ENCODE data around the gene KRT71.

The KRT71 gene

DNA sequence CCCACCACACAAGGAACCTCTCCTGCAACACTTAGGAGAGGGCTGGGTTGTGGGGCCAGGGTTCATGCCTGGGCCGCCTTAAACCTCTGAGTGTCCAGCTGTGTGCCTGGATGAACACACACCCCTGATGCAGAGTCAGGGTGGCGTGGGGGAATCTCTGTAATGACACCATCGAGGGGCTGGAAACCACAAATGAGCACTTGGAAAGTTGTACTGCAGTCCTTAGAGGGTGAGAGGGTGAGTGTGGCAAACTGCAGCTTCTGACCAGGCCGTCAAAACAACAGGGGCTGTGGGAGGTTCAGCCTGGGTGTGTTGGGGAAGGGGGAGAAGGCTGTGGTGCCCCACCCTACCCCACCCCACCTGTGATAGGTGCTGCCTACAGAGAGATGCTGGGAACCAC is 20.3 kb downstream of the KRT71 start:
- H3K4me2 ChIP-seq, result no peak overlapping the region
- no peak overlapping the region for H3K4me3 ChIP-seq (IDR thresholded peaks at IDR 0.05; ENCODE audit: insufficient read depth, low read depth, low read length)
- H3K9ac ChIP-seq, result no peak overlapping the region
- no peak overlapping the region for H3K27ac ChIP-seq
- H3K27me3 ChIP-seq (ENCODE audit: insufficient read depth, low read depth), result peaks cover 13% of the 10 kb centered on the region
- H2AFZ ChIP-seq (ENCODE audit: low read depth), result no peak overlapping the region
- no peaks in the 10 kb centered on the region for H4K20me1 ChIP-seq (ENCODE audit: insufficient read depth)
- no peaks in the 10 kb centered on the region for H3K36me3 ChIP-seq (ENCODE audit: insufficient read depth)
- no peaks in the 10 kb centered on the region for H3K79me2 ChIP-seq (ENCODE audit: insufficient read depth, low read depth)
- TF ChIP-seq, protein P1, sequence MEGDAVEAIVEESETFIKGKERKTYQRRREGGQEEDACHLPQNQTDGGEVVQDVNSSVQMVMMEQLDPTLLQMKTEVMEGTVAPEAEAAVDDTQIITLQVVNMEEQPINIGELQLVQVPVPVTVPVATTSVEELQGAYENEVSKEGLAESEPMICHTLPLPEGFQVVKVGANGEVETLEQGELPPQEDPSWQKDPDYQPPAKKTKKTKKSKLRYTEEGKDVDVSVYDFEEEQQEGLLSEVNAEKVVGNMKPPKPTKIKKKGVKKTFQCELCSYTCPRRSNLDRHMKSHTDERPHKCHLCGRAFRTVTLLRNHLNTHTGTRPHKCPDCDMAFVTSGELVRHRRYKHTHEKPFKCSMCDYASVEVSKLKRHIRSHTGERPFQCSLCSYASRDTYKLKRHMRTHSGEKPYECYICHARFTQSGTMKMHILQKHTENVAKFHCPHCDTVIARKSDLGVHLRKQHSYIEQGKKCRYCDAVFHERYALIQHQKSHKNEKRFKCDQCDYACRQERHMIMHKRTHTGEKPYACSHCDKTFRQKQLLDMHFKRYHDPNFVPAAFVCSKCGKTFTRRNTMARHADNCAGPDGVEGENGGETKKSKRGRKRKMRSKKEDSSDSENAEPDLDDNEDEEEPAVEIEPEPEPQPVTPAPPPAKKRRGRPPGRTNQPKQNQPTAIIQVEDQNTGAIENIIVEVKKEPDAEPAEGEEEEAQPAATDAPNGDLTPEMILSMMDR (conservative IDR thresholded peaks at IDR 0.05; ENCODE audit: low read depth, low read length), result no peak
- H3K4me1 ChIP-seq (ENCODE audit: low read depth, poor library complexity, severe bottlenecking), result no peaks in the 10 kb centered on the region

DNA sequence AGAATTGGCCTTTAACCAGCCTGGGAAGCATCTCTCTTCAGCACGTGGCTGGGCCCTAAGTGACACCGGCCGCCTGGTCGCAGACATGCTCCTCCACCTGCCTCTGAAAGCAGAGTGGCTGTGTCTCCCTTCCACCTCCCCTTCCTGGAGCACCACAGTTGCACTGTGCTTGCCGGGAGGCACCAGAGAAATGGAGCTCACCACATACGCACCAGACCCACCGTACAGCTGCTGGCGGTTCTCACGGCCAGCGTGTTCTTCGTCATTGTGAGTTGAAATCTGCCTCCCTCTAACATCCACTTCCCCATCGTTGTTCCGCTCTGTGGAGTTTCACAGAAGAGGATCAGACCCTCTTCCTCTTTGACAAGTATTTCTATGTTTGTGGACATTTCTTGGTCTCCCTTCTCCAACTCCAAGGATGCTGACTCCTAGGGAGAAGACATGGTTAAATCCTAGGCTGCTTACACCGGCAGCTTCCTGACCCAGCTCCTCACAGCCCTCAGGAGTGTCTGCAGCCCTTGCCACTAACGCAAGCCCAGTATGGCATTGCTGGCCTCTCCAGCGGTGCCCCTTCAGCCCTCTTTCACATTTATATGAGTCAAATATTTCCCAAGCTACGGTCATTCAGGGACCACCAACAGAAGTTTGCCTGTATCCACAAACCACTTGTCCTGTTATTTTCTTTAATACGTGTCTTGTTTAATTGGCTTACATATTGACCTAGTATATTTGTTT is 21.2 kb downstream of the KRT71 start:
- no peak overlapping the region for H3K4me3 ChIP-seq (IDR thresholded peaks at IDR 0.05; ENCODE audit: insufficient read depth, low read depth, low read length)
- H4K20me1 ChIP-seq (ENCODE audit: insufficient read depth), result no peaks in the 10 kb centered on the region
- peaks cover 13% of the 10 kb centered on the region for H3K27me3 ChIP-seq (ENCODE audit: insufficient read depth, low read depth)
- H3K36me3 ChIP-seq (ENCODE audit: insufficient read depth), result no peaks in the 10 kb centered on the region
- TF ChIP-seq, protein P1 (conservative IDR thresholded peaks at IDR 0.05; ENCODE audit: low read depth, low read length), result no peak
- H3K27ac ChIP-seq, result no peak overlapping the region
- H3K4me1 ChIP-seq (ENCODE audit: low read depth, poor library complexity, severe bottlenecking), result no peaks in the 10 kb centered on the region
- H2AFZ ChIP-seq (ENCODE audit: low read depth), result no peak overlapping the region
- H3K9ac ChIP-seq, result no peak overlapping the region
- no peaks in the 10 kb centered on the region for H3K79me2 ChIP-seq (ENCODE audit: insufficient read depth, low read depth)
- no peak overlapping the region for H3K4me2 ChIP-seq

DNA sequence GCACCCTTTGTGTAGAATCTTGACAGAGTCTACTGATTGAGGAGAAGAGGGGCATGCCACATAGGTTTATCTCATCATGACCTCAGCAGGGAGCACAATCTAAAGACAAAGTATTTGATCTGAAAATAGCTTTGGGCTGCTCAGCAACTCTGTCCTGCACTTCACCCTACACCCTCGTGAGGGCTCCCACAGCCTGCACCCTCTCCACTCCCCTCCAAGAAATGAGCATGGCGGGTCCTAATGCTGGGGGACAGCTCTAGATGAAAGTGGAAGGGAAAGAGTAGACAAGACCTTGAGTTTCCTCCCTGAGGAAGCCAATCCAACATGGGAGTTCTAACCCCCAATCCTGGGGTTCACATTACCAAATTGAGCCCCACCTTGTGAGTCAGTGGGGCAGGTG is 22.0 kb downstream of the KRT71 start:
- TF ChIP-seq, protein P1 (conservative IDR thresholded peaks at IDR 0.05; ENCODE audit: low read depth, low read length), result no peak
- no peak overlapping the region for H3K4me2 ChIP-seq

DNA sequence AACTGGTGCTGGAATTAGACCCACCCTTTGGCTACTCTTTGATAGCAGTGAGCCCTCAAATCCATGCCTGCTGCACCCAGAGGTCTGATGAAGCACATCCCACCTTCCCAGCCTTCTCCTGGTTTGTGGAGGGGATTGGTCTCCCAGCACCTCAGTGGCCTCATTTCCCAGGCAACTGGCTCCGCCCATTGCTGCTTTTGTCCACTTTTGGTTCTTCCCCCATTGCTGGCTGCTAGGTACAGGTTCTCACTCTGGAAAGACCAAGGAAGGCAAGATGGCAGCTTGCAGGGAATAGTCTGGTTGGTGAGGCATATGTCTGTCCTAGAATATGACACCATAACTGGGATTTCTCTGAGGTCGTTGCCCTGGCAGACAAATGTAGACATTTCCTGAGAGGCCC is 22.6 kb downstream of the KRT71 start:
- Histone ChIP-seq H3K4me3 (IDR thresholded peaks at IDR 0.05; ENCODE audit: insufficient read depth, low read depth, low read length) (no peak overlapping the region), H3K27ac (no peak overlapping the region), H3K4me2 (no peak overlapping the region), H3K4me1 (ENCODE audit: low read depth, poor library complexity, severe bottlenecking) (no peaks in the 10 kb centered on the region), H4K20me1 (ENCODE audit: insufficient read depth) (no peaks in the 10 kb centered on the region), H2AFZ (ENCODE audit: low read depth) (no peak overlapping the region), H3K79me2 (ENCODE audit: insufficient read depth, low read depth) (no peaks in the 10 kb centered on the region), H3K27me3 (ENCODE audit: insufficient read depth, low read depth) (peaks cover 14% of the 10 kb centered on the region), H3K9ac (no peak overlapping the region), H3K36me3 (ENCODE audit: insufficient read depth) (no peaks in the 10 kb centered on the region)
- TF ChIP-seq, protein P1 (conservative IDR thresholded peaks at IDR 0.05; ENCODE audit: low read depth, low read length), result no peak

More for the DNA sequence above, 22.0 kb downstream of the KRT71 start:
- H3K4me1 ChIP-seq (ENCODE audit: low read depth, poor library complexity, severe bottlenecking), result no peaks in the 10 kb centered on the region
- no peak overlapping the region for H3K4me3 ChIP-seq (IDR thresholded peaks at IDR 0.05; ENCODE audit: insufficient read depth, low read depth, low read length)
- H3K79me2 ChIP-seq (ENCODE audit: insufficient read depth, low read depth), result no peaks in the 10 kb centered on the region
- H3K9ac ChIP-seq, result no peak overlapping the region
- no peaks in the 10 kb centered on the region for H4K20me1 ChIP-seq (ENCODE audit: insufficient read depth)
- no peak overlapping the region for H3K27ac ChIP-seq
- H3K27me3 ChIP-seq (ENCODE audit: insufficient read depth, low read depth), result peaks cover 14% of the 10 kb centered on the region
- no peak overlapping the region for H2AFZ ChIP-seq (ENCODE audit: low read depth)
- H3K36me3 ChIP-seq (ENCODE audit: insufficient read depth), result no peaks in the 10 kb centered on the region
